ENCODE results near the gene DDN.

The DDN gene

DNA sequence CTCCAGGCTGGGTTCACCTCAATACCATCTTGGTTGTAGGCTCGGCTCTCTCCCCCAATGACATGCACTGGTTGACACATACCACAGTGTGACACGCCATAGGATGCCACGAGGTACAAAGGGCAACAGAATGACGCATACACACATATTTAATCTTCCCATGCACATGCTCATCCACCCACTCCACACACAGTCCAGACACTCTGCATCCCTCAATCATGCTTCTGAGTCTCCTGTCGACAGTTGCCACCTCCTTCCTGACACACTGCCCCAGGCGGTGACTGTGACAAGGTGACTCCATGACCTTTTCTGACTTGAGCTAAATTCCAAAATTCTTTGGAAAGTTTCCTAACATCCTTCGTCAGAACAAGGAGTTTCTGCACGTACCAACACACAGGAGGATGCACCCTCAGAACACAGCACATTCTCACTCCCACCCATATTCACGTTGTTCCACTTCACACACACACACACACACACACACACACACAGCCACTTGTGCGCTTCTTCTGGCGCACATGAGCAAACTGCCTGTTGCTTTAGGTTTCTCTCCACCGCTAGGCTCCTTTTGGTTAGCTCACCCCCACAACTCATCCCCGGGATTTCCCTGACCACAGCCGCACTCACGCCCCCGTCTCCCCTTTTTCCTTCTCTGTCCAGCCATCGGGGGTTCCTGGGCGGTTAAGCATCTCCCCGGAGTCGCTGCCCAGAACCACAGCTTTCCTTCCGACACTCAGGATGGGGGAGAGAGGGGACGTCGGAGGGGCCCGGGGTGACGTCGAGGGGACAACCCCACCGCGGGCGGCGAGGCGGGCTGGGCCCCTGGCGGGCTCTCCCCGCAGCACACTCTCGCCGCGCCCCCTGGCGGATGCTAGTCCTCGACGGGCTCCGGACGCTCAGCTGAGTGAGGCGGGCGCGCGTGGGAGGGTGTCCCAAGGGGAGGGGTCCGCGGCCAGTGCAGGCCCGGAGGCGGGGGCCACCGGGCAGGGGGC lies 21.6 kb downstream of the DDN start:
- TF ChIP-seq, protein P1, sequence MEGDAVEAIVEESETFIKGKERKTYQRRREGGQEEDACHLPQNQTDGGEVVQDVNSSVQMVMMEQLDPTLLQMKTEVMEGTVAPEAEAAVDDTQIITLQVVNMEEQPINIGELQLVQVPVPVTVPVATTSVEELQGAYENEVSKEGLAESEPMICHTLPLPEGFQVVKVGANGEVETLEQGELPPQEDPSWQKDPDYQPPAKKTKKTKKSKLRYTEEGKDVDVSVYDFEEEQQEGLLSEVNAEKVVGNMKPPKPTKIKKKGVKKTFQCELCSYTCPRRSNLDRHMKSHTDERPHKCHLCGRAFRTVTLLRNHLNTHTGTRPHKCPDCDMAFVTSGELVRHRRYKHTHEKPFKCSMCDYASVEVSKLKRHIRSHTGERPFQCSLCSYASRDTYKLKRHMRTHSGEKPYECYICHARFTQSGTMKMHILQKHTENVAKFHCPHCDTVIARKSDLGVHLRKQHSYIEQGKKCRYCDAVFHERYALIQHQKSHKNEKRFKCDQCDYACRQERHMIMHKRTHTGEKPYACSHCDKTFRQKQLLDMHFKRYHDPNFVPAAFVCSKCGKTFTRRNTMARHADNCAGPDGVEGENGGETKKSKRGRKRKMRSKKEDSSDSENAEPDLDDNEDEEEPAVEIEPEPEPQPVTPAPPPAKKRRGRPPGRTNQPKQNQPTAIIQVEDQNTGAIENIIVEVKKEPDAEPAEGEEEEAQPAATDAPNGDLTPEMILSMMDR (IDR thresholded peaks at IDR 0.05; ENCODE audit: insufficient read depth, low read length, missing control alignments): peak; percentile 92
- CTCF ChIA-PET: interaction anchor here (0.6 to 40.7 kb wide), 18 partner anchors 6 to 125 kb away, joined by 3 to 1340 read pairs (median 5); partner anchors contain the start of genes ARF3, DDN, DDX23 and RND1
- H3K4me3 ChIP-seq (ENCODE audit: low read depth, low read length): no peak overlapping the region
- POLR2A ChIA-PET: no interaction called here
- DNase-seq (ENCODE audit: low read depth, low spot score): no peak

DNA sequence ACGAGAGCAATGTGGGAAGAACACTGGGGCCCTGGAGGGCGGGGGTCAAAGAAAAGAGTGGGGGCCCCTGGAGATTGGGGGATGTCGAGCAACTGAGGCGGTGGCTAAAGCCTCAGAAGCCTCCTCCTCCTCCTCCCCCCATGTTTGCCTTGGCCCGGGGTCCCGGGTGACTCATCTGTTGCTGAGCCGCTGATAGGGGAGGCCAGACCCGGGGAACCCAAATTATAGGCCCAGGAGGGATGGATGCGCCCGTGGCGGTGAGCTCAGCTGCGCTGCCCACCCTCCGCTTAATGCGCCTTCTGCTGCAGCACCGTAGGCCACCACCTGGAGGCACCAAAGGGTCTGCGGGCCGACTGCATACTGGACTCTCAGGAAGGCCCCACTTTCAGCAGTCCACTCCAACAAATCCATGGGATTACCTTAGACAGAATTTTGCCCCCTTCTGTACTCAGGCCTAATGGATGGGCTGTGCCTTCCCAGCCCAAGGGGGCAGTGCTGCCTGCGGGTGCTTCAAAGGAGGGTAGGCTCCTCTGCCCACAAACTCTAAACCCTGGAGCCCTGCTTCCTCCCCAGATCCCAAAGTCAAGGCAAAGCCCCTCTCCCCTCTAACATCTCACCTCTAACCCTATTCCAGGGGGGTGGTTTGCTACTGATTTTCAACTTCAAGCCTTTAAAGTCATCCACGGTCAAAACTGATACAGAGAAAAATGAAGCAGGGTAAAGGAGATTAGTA lies 25.1 kb downstream of the DDN start:
- ChIA-PET POLR2A (no interaction called here), CTCF (interaction anchor here (0.9 to 40.7 kb wide), 6 partner anchors 12 to 121 kb away, joined by 3 to 1340 read pairs (median 10); partner anchors contain the start of genes ARF3, DDN and WNT1)
- DNase-seq (ENCODE audit: low read depth, low spot score): no peak
- TF ChIP-seq, protein P1 (IDR thresholded peaks at IDR 0.05; ENCODE audit: insufficient read depth, low read length, missing control alignments): peak; percentile 88
- H3K4me3 ChIP-seq (ENCODE audit: low read depth, low read length): no peak overlapping the region

DNA sequence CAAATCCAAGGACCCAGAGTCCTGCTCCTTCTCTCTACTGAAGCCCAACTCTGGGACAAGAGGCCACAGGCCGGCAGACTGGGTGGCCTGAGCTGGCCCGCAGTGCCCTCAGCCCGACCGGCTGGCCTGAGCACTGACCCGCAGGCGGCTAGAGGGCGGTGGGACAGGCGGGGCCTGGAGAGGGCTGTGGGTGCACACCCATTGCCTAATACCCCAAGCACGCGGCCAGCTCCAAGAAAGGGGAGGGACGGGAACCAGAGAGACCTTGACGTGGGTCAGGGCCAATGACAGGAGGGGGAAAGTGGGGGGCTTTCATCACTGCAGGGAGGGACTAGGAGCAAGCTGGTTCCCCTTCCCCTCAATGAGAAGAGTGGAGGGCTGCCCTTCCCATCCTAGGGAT lies 25.6 kb downstream of the DDN start:
- TF ChIP-seq, protein P1 (IDR thresholded peaks at IDR 0.05; ENCODE audit: insufficient read depth, low read length, missing control alignments): no peak
- no peak overlapping the region for H3K4me3 ChIP-seq (ENCODE audit: low read depth, low read length)
- CTCF ChIA-PET: interaction anchor here (0.6 to 40.7 kb wide), 5 partner anchors 10 to 33 kb away, joined by 3 to 1340 read pairs (median 16); partner anchors contain the start of genes ARF3, DDN and WNT1
- DNase-seq (ENCODE audit: low read depth, low spot score): no peak
- POLR2A ChIA-PET: no interaction called here

DNA sequence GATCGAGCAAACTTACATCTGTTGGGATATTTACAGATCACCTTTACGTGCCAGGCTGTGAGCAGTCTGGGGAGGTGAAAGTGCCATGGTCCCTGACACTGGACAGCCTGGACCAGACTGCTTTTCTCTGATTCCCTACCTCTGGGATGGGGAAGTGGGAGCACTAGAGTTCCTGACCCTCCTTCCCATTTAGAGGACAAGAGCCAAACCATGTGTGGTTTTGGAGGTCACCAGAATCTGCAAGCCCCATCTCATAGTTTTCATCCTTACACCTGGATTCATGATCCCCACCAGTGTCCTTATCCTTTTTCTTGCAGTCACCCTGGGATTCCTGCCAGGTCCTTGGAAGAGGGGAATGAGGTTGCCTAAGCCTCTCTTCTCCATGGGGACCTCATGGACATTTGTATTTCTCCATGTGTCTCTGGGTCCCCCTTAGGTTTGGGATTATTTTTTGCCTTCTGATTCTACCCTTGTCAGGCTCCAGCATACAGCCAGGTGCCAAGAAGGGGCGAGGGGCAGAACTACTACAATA lies 26.2 kb downstream of the DDN start:
- CTCF ChIA-PET: interaction anchor here (0.6 to 40.7 kb wide), 6 partner anchors 9 to 120 kb away, joined by 3 to 1340 read pairs (median 10); partner anchors contain the start of genes ARF3, DDN and WNT1
- TF ChIP-seq, protein P1 (IDR thresholded peaks at IDR 0.05; ENCODE audit: insufficient read depth, low read length, missing control alignments): no peak
- H3K4me3 ChIP-seq (ENCODE audit: low read depth, low read length): no peak overlapping the region
- no peak for DNase-seq (ENCODE audit: low read depth, low spot score)
- POLR2A ChIA-PET: no interaction called here

DNA sequence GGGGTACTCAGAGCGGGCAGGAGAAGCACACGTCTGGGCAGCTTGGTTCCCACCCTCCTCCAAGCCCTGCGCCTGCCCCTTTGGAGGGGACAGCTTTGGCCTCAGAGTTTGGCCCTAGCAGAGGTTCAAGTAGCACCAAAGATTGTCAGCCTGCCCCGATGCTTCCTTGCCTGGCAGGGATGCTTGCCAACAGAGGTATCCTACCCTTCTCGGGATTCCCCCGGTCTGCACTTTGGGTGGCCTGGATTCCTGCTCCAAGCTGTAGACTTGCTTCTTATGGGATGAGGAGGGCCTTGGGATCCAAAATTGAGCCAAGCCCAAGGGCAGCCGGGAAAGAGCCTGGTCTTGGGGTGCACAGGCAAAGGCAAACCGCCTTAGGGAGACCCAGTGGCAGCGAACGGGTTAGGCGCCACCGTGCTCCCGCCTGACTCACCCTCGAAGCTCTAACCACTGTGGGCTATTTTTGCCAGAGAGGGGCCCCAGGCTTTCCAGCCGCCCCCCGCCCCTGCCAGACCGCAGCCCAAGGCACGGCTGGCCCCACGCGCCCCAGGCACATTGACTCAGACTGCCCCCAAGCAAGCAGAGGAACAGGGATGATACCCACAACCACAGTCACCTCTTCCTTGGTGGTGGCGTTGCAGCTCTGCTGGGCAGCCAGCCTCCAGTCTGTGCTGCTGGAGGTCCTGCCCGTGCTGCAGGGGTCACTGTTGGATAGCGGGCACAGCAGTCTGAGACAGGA lies 26.8 kb downstream of the DDN start:
- TF ChIP-seq, protein P1 (IDR thresholded peaks at IDR 0.05; ENCODE audit: insufficient read depth, low read length, missing control alignments): peak; percentile 25
- DNase-seq (ENCODE audit: low read depth, low spot score): no peak
- H3K4me3 ChIP-seq (ENCODE audit: low read depth, low read length): no peak overlapping the region
- CTCF ChIA-PET: interaction anchor here (0.8 to 40.7 kb wide), 6 partner anchors 9 to 119 kb away, joined by 3 to 1340 read pairs (median 10); partner anchors contain the start of genes ARF3, DDN and WNT1
- POLR2A ChIA-PET: no interaction called here
